Right atrium auricular region (tissue), 2 donors: ENCODE measurements around the gene ASXL1. TPM values are rescaled to one million over a fixed set of nuclear protein-coding genes. Genes with fewer than 3 reads are reported as not detected.

Experiments used
- DNase-seq: peaks from one replicate; pipeline ENCODE4 v3.0.0-alpha.2; 2019; ENCODE audit warnings: low spot score
- H3K27ac ChIP-seq, 2 donors: fragments of 200-600 bp; sonication (generic); 1 replicate in 1 of 2; 2 replicates in 1 of 2; pipeline ENCODE4 v1.5.1; 2016 to 2019
- H3K27me3 ChIP-seq, 2 donors: fragments of 200-600 bp; sonication (generic); one replicate each; pipeline versions ENCODE4 v1.5.1 to v1.6.0; 2017 to 2019
- H3K36me3 ChIP-seq: fragments of 200-600 bp; sonication (generic); one replicate; pipeline ENCODE4 v1.5.1; 2016
- H3K4me1 ChIP-seq, 2 donors: fragments of 200-600 bp; sonication (generic); one replicate each; pipeline versions ENCODE4 v1.5.1 to v1.6.0; 2017 to 2019
- H3K4me3 ChIP-seq, 2 donors: fragments of 200-600 bp; sonication (generic); 1 replicate in 1 of 2; 2 replicates in 1 of 2; pipeline ENCODE4 v1.5.1; 2017 to 2019; ENCODE audit warnings: mild to moderate bottlenecking in 1 of 2, moderate library complexity in 1 of 2
- H3K9me3 ChIP-seq, 2 donors: fragments of 200-600 bp; sonication (generic); one replicate each; pipeline ENCODE4 v1.5.1; 2019
- total RNA-seq, 2 donors: library from RNA; depleted of rRNA; stranded (reverse); fragments of >200 nt; gene quantifications; one replicate each; pipeline ENCODE4 v1.1.0, GENCODE V29; 2016
- TF ChIP-seq, protein P1 (sequence below), 2 donors: fragments of 200-600 bp; sonication (generic); IDR thresholded peaks; one replicate each; pipeline ENCODE4 v1.5.1; 2019; ENCODE audit warnings: antibody characterized with exemption in 2 of 2

ASXL1 gene
- total RNA-seq, 2 donors from 2014 or later, result 15.9 to 30.5 TPM

DNA sequence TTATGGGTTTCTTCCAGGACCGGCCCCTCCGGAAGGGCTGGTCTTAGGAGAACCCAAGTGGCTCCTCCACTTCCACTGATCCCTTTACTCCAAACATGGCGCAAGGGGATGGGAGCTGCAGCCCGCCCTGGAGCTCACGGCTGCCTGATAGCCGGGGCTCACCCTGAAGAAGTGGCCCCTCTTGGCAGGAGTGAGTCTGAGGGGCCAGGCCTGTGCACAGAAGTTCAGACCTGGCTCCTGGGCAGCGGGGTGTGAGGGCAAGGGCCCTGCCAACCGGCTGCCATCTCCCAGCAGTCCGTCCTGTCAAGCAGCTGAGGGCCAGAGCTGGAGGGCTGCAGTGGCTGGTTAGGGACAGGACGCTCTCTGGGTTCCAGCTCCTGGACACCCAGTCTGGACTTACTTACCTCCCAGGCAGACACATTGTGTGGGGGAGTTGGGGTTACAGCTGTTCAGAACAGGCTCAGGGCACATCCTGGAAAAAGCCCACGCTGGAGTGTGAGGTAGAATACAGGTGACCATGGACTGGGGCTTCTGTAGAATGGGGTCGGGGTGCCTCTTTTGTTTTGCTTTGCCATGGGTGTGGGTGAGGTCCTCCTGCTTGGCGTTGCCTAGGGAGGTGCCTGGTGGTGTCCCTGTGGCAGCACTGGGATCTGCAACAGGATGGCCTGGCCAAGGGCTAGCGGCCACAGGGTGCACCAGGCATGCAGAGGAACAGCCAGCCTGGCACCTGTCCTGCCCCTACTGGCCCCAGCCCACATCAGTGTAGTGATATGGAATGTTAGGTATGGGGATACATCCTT lies 88.4 kb downstream of the ASXL1 start:
- Histone ChIP-seq H3K27me3 (no peaks in the 10 kb centered on the region), H3K36me3 (peaks cover 27% of the 10 kb centered on the region), H3K4me1 (peaks cover 0 to 56% of the 10 kb centered on the region in 2 donors), H3K9me3 (no peaks in the 10 kb centered on the region), H3K4me3 (no peak overlapping the region), H3K27ac (no peak overlapping the region)
- TF ChIP-seq, protein P1, sequence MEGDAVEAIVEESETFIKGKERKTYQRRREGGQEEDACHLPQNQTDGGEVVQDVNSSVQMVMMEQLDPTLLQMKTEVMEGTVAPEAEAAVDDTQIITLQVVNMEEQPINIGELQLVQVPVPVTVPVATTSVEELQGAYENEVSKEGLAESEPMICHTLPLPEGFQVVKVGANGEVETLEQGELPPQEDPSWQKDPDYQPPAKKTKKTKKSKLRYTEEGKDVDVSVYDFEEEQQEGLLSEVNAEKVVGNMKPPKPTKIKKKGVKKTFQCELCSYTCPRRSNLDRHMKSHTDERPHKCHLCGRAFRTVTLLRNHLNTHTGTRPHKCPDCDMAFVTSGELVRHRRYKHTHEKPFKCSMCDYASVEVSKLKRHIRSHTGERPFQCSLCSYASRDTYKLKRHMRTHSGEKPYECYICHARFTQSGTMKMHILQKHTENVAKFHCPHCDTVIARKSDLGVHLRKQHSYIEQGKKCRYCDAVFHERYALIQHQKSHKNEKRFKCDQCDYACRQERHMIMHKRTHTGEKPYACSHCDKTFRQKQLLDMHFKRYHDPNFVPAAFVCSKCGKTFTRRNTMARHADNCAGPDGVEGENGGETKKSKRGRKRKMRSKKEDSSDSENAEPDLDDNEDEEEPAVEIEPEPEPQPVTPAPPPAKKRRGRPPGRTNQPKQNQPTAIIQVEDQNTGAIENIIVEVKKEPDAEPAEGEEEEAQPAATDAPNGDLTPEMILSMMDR (IDR thresholded peaks at IDR 0.05), result no peak
- no peak for DNase-seq

DNA sequence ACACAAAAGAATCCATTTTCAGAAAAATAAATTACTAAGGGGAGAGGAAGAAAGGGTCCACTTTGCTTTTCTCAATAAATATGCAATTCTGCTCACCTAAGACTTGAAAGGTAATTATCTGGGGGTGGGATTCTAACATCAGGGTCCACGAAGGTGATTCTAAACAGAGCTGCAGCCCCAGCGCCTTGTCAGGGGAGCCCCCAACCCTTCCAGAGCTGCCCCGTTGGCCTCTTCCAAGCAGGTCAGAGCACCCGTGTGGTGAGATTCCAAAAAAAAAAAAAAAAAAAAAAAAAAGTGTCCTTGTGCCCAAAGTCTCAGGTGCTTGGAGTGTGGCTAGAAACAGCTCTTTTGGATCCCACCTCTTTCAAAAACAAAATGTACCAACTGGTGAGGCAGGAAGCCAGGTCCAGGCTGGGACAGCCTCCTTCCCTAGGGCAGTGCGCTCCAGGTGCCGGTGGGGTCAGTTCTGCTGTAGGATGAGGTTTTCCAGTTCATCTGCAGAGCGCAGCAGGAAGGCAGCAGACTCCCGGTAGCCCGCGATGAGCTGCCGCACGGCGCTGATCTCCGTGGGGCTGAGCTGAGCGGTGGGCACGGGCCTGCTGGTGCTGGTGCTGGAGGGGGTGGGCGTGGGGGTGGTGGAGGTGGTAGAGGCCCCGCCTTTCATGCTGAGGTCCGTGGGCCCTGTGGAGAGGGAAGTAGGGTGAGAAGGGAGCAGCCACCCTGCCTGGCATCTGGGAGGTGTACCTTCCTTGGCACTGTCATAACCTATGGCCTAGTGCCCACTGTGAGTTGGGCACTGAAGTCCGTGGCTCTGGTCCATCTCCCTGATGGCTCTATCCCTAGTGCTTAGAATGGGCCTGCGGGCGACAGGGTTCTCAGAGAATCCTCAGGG lies 89.3 kb downstream of the ASXL1 start:
- Histone ChIP-seq H3K27me3 (no peaks in the 10 kb centered on the region), H3K27ac (no peak overlapping the region), H3K4me1 (peaks cover 0 to 56% of the 10 kb centered on the region in 2 donors), H3K9me3 (no peaks in the 10 kb centered on the region), H3K36me3 (peaks cover 32% of the 10 kb centered on the region), H3K4me3 (no peak overlapping the region)
- TF ChIP-seq, protein P1 (IDR thresholded peaks at IDR 0.05), result no peak
- DNase-seq, result no peak

- H3K27me3 ChIP-seq, result no peaks in the 10 kb centered on the region
- peaks cover 0 to 56% of the 10 kb centered on the region in 2 donors for H3K4me1 ChIP-seq
- no peaks in the 10 kb centered on the region for H3K9me3 ChIP-seq
- TF ChIP-seq, protein P1 (IDR thresholded peaks at IDR 0.05), result no peak
- no peak for DNase-seq
- H3K36me3 ChIP-seq, result peaks cover 42% of the 10 kb centered on the region
- H3K4me3 ChIP-seq, result no peak overlapping the region
- H3K27ac ChIP-seq, result peak overlapping the region in 1 of 2 donors; percentile 36
These were observed 90.3 kb downstream of the ASXL1 start for GRCh38 chr20:32448306-32449056.

GRCh38 chr20:32449057-32449889 lies 91.1 kb downstream of the ASXL1 start:
- DNase-seq, result no peak
- Histone ChIP-seq H3K27me3 (no peaks in the 10 kb centered on the region), H3K4me3 (no peak overlapping the region), H3K36me3 (peaks cover 45% of the 10 kb centered on the region), H3K27ac (no peak overlapping the region), H3K4me1 (peaks cover 0 to 56% of the 10 kb centered on the region in 2 donors), H3K9me3 (no peaks in the 10 kb centered on the region)
- TF ChIP-seq, protein P1 (IDR thresholded peaks at IDR 0.05), result no peak

DNA sequence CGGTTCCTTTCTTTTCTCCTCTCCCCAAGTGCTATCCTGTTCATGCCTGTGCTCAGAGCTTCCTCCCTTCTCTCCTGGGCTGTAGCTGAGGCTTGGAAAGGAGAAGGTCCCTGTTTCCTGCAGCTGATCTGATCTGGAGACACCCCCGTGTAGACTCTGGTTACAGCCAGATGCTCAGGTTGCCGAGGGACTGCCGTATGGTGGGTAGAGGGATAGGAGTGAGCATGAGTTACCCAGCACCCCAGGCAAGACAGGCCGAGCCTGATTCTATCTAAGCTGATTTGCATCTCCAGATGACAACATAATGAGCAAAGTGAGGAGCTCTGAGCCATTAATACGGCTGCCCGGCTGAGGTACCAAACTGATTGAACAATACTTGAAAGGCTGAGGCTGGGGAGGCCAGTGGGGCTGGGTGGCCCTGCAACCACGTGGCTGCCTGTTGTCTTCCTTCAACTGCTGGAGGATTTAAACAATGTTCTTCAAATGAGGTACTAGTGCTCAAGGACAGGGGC lies 91.8 kb downstream of the ASXL1 start:
- Histone ChIP-seq H3K27me3 (no peaks in the 10 kb centered on the region), H3K4me3 (no peak overlapping the region), H3K4me1 (peaks cover 0 to 56% of the 10 kb centered on the region in 2 donors), H3K27ac (no peak overlapping the region), H3K9me3 (no peaks in the 10 kb centered on the region), H3K36me3 (peaks cover 42% of the 10 kb centered on the region)
- TF ChIP-seq, protein P1 (IDR thresholded peaks at IDR 0.05), result no peak
- DNase-seq, result no peak
